NB4 (cell line): Measurements from ENCODE around the gene KIF5C.

Experiments used
- CTCF ChIP-seq: IDR thresholded peaks from one replicate; pipeline ENCODE4 v1.5.1; 2012; ENCODE audit warnings: low read depth, low read length
- MYC ChIP-seq: IDR thresholded peaks from 2 replicates; pipeline ENCODE4 v1.6.1; 2011; ENCODE audit warnings: low read depth, low read length
- POLR2A ChIP-seq: IDR thresholded peaks from 2 replicates; pipeline ENCODE4 v1.6.1; 2011; ENCODE audit warnings: mild to moderate bottlenecking; ENCODE audit not compliant: insufficient read length; ENCODE audit errors: extremely low read depth

GRCh38 chr2:149036507-149037293 lies 161.7 kb downstream of the KIF5C start:
- TF ChIP-seq MYC = no peak
- no peak for TF ChIP-seq CTCF
- no peak for TF ChIP-seq POLR2A
